ENCODE measurements around the gene TTLL9. TPM values are rescaled to one million over a fixed set of nuclear protein-coding genes. Genes with fewer than 3 reads are reported as not detected.

The TTLL9 gene
- total and polyA plus RNA-seq, 10 of the 15 experiments (the other 5 are each of a cell fraction or from before 2014, with no cell fraction given), result 0.03 to 0.77 (median 0.11) TPM; not detected in 2

- TF ChIP-seq NFYA (IDR thresholded peaks at IDR 0.05; ENCODE audit: borderline replicate concordance, low read depth, low read length), result no peak
- TF ChIP-seq FOXK2 (IDR thresholded peaks at IDR 0.05), result no peak
- TF ChIP-seq SIN3A (IDR thresholded peaks at IDR 0.05; ENCODE audit: low read depth, low read length), result no peak
- TF ChIP-seq MTA2 (IDR thresholded peaks at IDR 0.05; ENCODE audit: low read depth), result no peak
Observed at GRCh38 chr20:31839782-31840487, 30.5 kb upstream of the TTLL9 start (continued).

- ChIA-PET POLR2A (no interaction called here), SMC1A (ENCODE audit: uncharacterized antibody, unreplicated experiment) (no interaction called here), CTCF (interaction anchor here (0.6 kb wide), 2 partner anchors 21 to 988 kb away, joined by 3 to 4 read pairs; no protein-coding TSS in a partner anchor), RAD21 (ENCODE audit: unreplicated experiment) (no interaction called here)
- peaks cover 10% of the 10 kb centered on the region for H3K4me1 ChIP-seq (ENCODE audit: control insufficient read depth, insufficient read depth, low read length)
- H3K9me3 ChIP-seq (replicated peaks; ENCODE audit: control insufficient read depth, insufficient read depth, low read length), result no peaks in the 10 kb centered on the region
- H3K27me3 ChIP-seq (replicated peaks in 1 of 2; ENCODE audit: control insufficient read depth in 2 of 2, insufficient read depth in 2 of 2, low read length in 1 of 2), result no peaks in the 10 kb centered on the region
- WGBS (ENCODE audit: insufficient coverage, insufficient replicate concordance, low lambda C conversion rate, missing lambda C conversion rate), result 32% methylated on average over 15 of the region's 15 CpGs
- H3K79me2 ChIP-seq (ENCODE audit: control insufficient read depth, insufficient read depth, low read length), result no peaks in the 10 kb centered on the region
- DNase-seq (ENCODE audit: low read depth, low spot score), result no peak
- no peaks in the 10 kb centered on the region for H4K20me1 ChIP-seq (ENCODE audit: control insufficient read depth, insufficient read depth)
- H3K27ac ChIP-seq (ENCODE audit: control insufficient read depth, insufficient read depth), result no peak overlapping the region
- ATAC-seq, result no peak
- no peak overlapping the region for H3K4me2 ChIP-seq (ENCODE audit: control insufficient read depth, insufficient read depth)
- in situ Hi-C loops (cut with MboI) (no loop called here), intact Hi-C loops (cut with micrococcal nuclease; ENCODE audit: unreplicated experiment) (no loop called here)
- TF ChIP-seq FOXK2 (IDR thresholded peaks at IDR 0.05) (no peak), IKZF2 (IDR thresholded peaks at IDR 0.05) (no peak), CBFB (IDR thresholded peaks at IDR 0.05; ENCODE audit: low read depth) (no peak), CHD2 (IDR thresholded peaks at IDR 0.05; ENCODE audit: borderline replicate concordance, low read depth, low read length) (no peak), RELA (IDR thresholded peaks at IDR 0.05; ENCODE audit: borderline replicate concordance, partially characterized antibody) (no peak)
- TF ChIP-seq, protein P1, sequence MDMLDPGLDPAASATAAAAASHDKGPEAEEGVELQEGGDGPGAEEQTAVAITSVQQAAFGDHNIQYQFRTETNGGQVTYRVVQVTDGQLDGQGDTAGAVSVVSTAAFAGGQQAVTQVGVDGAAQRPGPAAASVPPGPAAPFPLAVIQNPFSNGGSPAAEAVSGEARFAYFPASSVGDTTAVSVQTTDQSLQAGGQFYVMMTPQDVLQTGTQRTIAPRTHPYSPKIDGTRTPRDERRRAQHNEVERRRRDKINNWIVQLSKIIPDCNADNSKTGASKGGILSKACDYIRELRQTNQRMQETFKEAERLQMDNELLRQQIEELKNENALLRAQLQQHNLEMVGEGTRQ (IDR thresholded peaks at IDR 0.05; ENCODE audit: borderline replicate concordance, low read depth, low read length), result no peak
- TF ChIP-seq, protein P2, sequence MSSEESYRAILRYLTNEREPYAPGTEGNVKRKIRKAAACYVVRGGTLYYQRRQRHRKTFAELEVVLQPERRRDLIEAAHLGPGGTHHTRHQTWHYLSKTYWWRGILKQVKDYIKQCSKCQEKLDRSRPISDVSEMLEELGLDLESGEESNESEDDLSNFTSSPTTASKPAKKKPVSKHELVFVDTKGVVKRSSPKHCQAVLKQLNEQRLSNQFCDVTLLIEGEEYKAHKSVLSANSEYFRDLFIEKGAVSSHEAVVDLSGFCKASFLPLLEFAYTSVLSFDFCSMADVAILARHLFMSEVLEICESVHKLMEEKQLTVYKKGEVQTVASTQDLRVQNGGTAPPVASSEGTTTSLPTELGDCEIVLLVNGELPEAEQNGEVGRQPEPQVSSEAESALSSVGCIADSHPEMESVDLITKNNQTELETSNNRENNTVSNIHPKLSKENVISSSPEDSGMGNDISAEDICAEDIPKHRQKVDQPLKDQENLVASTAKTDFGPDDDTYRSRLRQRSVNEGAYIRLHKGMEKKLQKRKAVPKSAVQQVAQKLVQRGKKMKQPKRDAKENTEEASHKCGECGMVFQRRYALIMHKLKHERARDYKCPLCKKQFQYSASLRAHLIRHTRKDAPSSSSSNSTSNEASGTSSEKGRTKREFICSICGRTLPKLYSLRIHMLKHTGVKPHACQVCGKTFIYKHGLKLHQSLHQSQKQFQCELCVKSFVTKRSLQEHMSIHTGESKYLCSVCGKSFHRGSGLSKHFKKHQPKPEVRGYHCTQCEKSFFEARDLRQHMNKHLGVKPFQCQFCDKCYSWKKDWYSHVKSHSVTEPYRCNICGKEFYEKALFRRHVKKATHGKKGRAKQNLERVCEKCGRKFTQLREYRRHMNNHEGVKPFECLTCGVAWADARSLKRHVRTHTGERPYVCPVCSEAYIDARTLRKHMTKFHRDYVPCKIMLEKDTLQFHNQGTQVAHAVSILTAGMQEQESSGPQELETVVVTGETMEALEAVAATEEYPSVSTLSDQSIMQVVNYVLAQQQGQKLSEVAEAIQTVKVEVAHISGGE (CRISPR knock-in tag; IDR thresholded peaks at IDR 0.05), result no peak
- no peak overlapping the region for H3K9ac ChIP-seq (ENCODE audit: control insufficient read depth, insufficient read depth, low read length)
- no peaks in the 10 kb centered on the region for H3K36me3 ChIP-seq (ENCODE audit: control insufficient read depth in 2 of 2, insufficient read depth in 2 of 2, low read length in 1 of 2)
- no peak overlapping the region for H2AFZ ChIP-seq (ENCODE audit: control insufficient read depth, low read depth, low read length)
- no TSS peak for BruUV-seq (replicated peaks)
- H3K4me3 ChIP-seq, result no peak overlapping the region
- no peak for FAIRE-seq
Observed at GRCh38 chr20:31840906-31841816, 29.3 kb upstream of the TTLL9 start.
